Thyroid gland (tissue), 4 donors: ENCODE data around the gene ATP6V0E2.

ENCODE experiments used
- CTCF ChIP-seq, 6 experiments: fragments of 200-600 bp in 3 of 6; fragments of 450-650 bp in 3 of 6; sonication (generic) in 3 of 6; IDR thresholded peaks; one replicate each; pipeline ENCODE4 v1.5.1; 2016 to 2019; ENCODE audit warnings: antibody characterized with exemption in 6 of 6, mild to moderate bottlenecking in 2 of 6, inconsistent platforms in 1 of 6, moderate library complexity in 1 of 6
- POLR2A ChIP-seq, 2 donors: fragments of 450-650 bp; IDR thresholded peaks; one replicate each; pipeline ENCODE4 v1.6.1; 2017; ENCODE audit warnings: antibody characterized with exemption in 2 of 2, mild to moderate bottlenecking in 2 of 2, moderate library complexity in 1 of 2

- TF ChIP-seq CTCF (IDR thresholded peaks at IDR 0.05) (no peak), POLR2A (IDR thresholded peaks at IDR 0.05) (no peak)
Observed at GRCh38 chr7:149885191-149886017, 11.6 kb downstream of the ATP6V0E2 start.
